IMR-90 (cell line): ENCODE results near the gene CUX1. TPM values are rescaled to one million over a fixed set of nuclear protein-coding genes. Genes with fewer than 3 reads are reported as not detected.

Experiments
- ATAC-seq: fragments of 200-7000 bp; cut with Tn5 transposase; 2 replicates; pipeline ENCODE4 v1.9.1; 2020; ENCODE audit warnings: low read depth, mild to moderate bottlenecking, moderate library complexity
- BruUV-seq: library from RNA; stranded (reverse); fragments of 400-500 nt; replicated peaks from 2 replicates; lab custom pipeline; 2021; lab: Mats Ljungman, UMichigan
- CTCF ChIA-PET: fragments of 300-600 bp; formaldehyde crosslinking; extraction: SDS; loops from one replicate; lab custom pipeline; 2021; ENCODE audit warnings: antibody characterized with exemption; lab: Yijun Ruan, JAX
- POLR2A ChIA-PET: fragments of 300-600 bp; sonication (Branson Sonifier 250); formaldehyde crosslinking; loops from one replicate; lab custom pipeline; 2022; ENCODE audit warnings: antibody characterized with exemption; ENCODE audit not compliant: unreplicated experiment; lab: Charles Lee
- DNase-seq: peaks from one replicate; pipeline ENCODE4 v3.0.0; 2013
- H2AFZ ChIP-seq: replicated peaks from 2 replicates; pipeline ENCODE3; 2013; ENCODE audit warnings: low read length, mild to moderate bottlenecking; ENCODE audit not compliant: poor library complexity
- H2AK5ac ChIP-seq: 2 replicates; pipeline ENCODE4 v1.6.1; 2013; ENCODE audit warnings: low read depth, low read length, inconsistent platforms
- H2AK9ac ChIP-seq: replicated peaks from 2 replicates; pipeline ENCODE3; 2013; ENCODE audit warnings: mild to moderate bottlenecking, low read depth, low read length, moderate library complexity; ENCODE audit not compliant: poor library complexity
- H2BK120ac ChIP-seq: 2 replicates; pipeline ENCODE4 v1.6.1; 2013; ENCODE audit warnings: low read depth, low read length, inconsistent platforms
- H2BK15ac ChIP-seq: 3 replicates; pipeline ENCODE4 v1.6.1; 2013; ENCODE audit warnings: low read depth, low read length, inconsistent platforms
- H2BK20ac ChIP-seq: 2 replicates; pipeline ENCODE4 v1.6.1; 2013; ENCODE audit warnings: low read depth, mild to moderate bottlenecking, inconsistent platforms, low read length, moderate library complexity
- H2BK5ac ChIP-seq: 2 replicates; pipeline ENCODE4 v1.6.1; 2013; ENCODE audit warnings: mild to moderate bottlenecking, low read depth, low read length, inconsistent platforms; ENCODE audit not compliant: poor library complexity, severe bottlenecking
- H3K14ac ChIP-seq: replicated peaks from 2 replicates; pipeline ENCODE4 v1.6.1; 2013; ENCODE audit warnings: low read depth, low read length, inconsistent platforms
- H3K18ac ChIP-seq: 2 replicates; pipeline ENCODE4 v1.6.1; 2013; ENCODE audit warnings: low read depth, low read length, control low read depth
- H3K23ac ChIP-seq: 2 replicates; pipeline ENCODE4 v1.6.1; 2013; ENCODE audit warnings: low read depth, low read length, inconsistent platforms
- H3K27ac ChIP-seq: 2 replicates; pipeline ENCODE4 v1.5.1; 2013; ENCODE audit warnings: mild to moderate bottlenecking, control low read depth, low read length; ENCODE audit not compliant: insufficient read depth
- H3K27me3 ChIP-seq: 2 replicates; pipeline ENCODE4 v1.6.1; 2013; ENCODE audit warnings: low read length; ENCODE audit not compliant: control insufficient read depth, insufficient read depth
- H3K36me3 ChIP-seq: 2 replicates; pipeline ENCODE4 v1.6.1; 2013; ENCODE audit warnings: low read length, mixed read lengths; ENCODE audit not compliant: control insufficient read depth, insufficient read depth
- H3K4ac ChIP-seq: 2 replicates; pipeline ENCODE4 v1.6.1; 2013; ENCODE audit warnings: low read depth, low read length, inconsistent platforms
- H3K4me1 ChIP-seq: 2 replicates; pipeline ENCODE4 v1.6.1; 2013; ENCODE audit warnings: low read length, mixed read lengths; ENCODE audit not compliant: control insufficient read depth, insufficient read depth
- H3K4me2 ChIP-seq: 2 replicates; pipeline ENCODE4 v1.6.1; 2013; ENCODE audit warnings: low read depth, mild to moderate bottlenecking, control low read depth, low read length, moderate library complexity
- H3K4me3 ChIP-seq: 2 replicates; pipeline ENCODE4 v1.5.1; 2013; ENCODE audit warnings: low read depth, mild to moderate bottlenecking, control low read depth, low read length, moderate library complexity; ENCODE audit not compliant: insufficient read depth
- H3K56ac ChIP-seq: 2 replicates; pipeline ENCODE4 v1.6.1; 2013; ENCODE audit warnings: low read length, inconsistent platforms; ENCODE audit not compliant: insufficient read depth; ENCODE audit errors: extremely low read depth
- H3K79me1 ChIP-seq, 2 experiments: 2 replicates each; pipeline ENCODE4 v1.6.1; 2013; ENCODE audit warnings: low read length in 2 of 2, inconsistent platforms in 1 of 2, low read depth in 1 of 2
- H3K9ac ChIP-seq: 2 replicates; pipeline ENCODE4 v1.6.1; 2013; ENCODE audit warnings: low read depth, low read length, control low read depth
- H3K9me1 ChIP-seq: 2 replicates; pipeline ENCODE4 v1.6.1; 2013; ENCODE audit warnings: low read length, inconsistent platforms; ENCODE audit not compliant: insufficient read depth
- H3K9me3 ChIP-seq: 2 replicates; pipeline ENCODE4 v1.6.1; 2013; ENCODE audit warnings: low read length; ENCODE audit not compliant: control insufficient read depth, insufficient read depth
- H4K20me1 ChIP-seq: 2 replicates; pipeline ENCODE4 v1.6.1; 2013; ENCODE audit warnings: low read length, inconsistent platforms; ENCODE audit not compliant: insufficient read depth
- H4K5ac ChIP-seq: 2 replicates; pipeline ENCODE4 v1.6.1; 2013; ENCODE audit warnings: mild to moderate bottlenecking, low read depth, low read length, control low read depth
- H4K8ac ChIP-seq, 2 experiments: 2 replicates each; pipeline ENCODE4 v1.6.1; 2013; ENCODE audit warnings: low read depth in 2 of 2, low read length in 2 of 2, control low read depth in 1 of 2, inconsistent platforms in 1 of 2
- H4K91ac ChIP-seq: 2 replicates; pipeline ENCODE4 v1.6.1; 2013; ENCODE audit warnings: low read depth, low read length, inconsistent platforms; ENCODE audit not compliant: insufficient read depth
- CEBPB ChIP-seq: IDR thresholded peaks from 2 replicates; pipeline ENCODE4 v1.6.1; 2012; ENCODE audit warnings: low read depth, low read length, improper control_type of control experiment
- CHD1 ChIP-seq: IDR thresholded peaks from 2 replicates; pipeline ENCODE4 v1.6.1; 2012; ENCODE audit warnings: low read depth, low read length, improper control_type of control experiment
- CTCF ChIP-seq: conservative IDR thresholded peaks from 2 replicates; pipeline ENCODE4 v1.5.1; 2012; ENCODE audit warnings: mild to moderate bottlenecking, low read depth, low read length, improper control_type of control experiment
- ELK1 ChIP-seq: fragments of 150-350 bp; IDR thresholded peaks from 2 replicates; pipeline ENCODE4 v1.6.1; 2016; ENCODE audit warnings: low read depth, mild to moderate bottlenecking, low read length, moderate library complexity, borderline replicate concordance
- FOS ChIP-seq: fragments of 150-350 bp; IDR thresholded peaks from 2 replicates; pipeline ENCODE4 v1.6.1; 2016; ENCODE audit warnings: low read depth, low read length
- MAFK ChIP-seq: IDR thresholded peaks from 2 replicates; pipeline ENCODE4 v1.6.1; 2012; ENCODE audit warnings: low read depth, low read length, improper control_type of control experiment
- MAZ ChIP-seq: IDR thresholded peaks from 2 replicates; pipeline ENCODE4 v1.6.1; 2012; ENCODE audit warnings: low read depth, mild to moderate bottlenecking, low read length, improper control_type of control experiment, moderate library complexity, borderline replicate concordance
- MXI1 ChIP-seq: IDR thresholded peaks from 2 replicates; pipeline ENCODE4 v1.6.1; 2012; ENCODE audit warnings: low read depth, mild to moderate bottlenecking, low read length, moderate library complexity, borderline replicate concordance
- NFE2L2 ChIP-seq: fragments of 150-350 bp; IDR thresholded peaks from 2 replicates; pipeline ENCODE4 v1.6.1; 2016; ENCODE audit warnings: low read depth, mild to moderate bottlenecking, low read length
- POLR2A ChIP-seq: IDR thresholded peaks from 2 replicates; pipeline ENCODE4 v1.6.1; 2012; ENCODE audit warnings: mild to moderate bottlenecking, low read depth, low read length
- RAD21 ChIP-seq: IDR thresholded peaks from 2 replicates; pipeline ENCODE4 v1.6.1; 2012; ENCODE audit warnings: low read length, improper control_type of control experiment
- RCOR1 ChIP-seq: IDR thresholded peaks from 2 replicates; pipeline ENCODE4 v1.6.1; 2012; ENCODE audit warnings: mild to moderate bottlenecking, low read length, improper control_type of control experiment; ENCODE audit not compliant: insufficient replicate concordance
- RFX5 ChIP-seq: IDR thresholded peaks from 2 replicates; pipeline ENCODE4 v1.8.0; 2012; ENCODE audit warnings: low read depth, mild to moderate bottlenecking, low read length, moderate library complexity
- SMC3 ChIP-seq: fragments of 150-350 bp; IDR thresholded peaks from 2 replicates; pipeline ENCODE4 v1.6.1; 2016; ENCODE audit warnings: low read depth, mild to moderate bottlenecking, antibody characterized with exemption, low read length, moderate library complexity
- USF2 ChIP-seq: fragments of 150-350 bp; IDR thresholded peaks from 2 replicates; pipeline ENCODE4 v1.6.1; 2017; ENCODE audit warnings: mild to moderate bottlenecking, antibody characterized with exemption, low read length, low read depth
- WGBS, 2 experiments: methylation state at CpG; one replicate each; pipeline versions ENCODE4 v1.1.5 to v1.1.7; 2013; ENCODE audit warnings: missing lambda C conversion rate in 2 of 2; ENCODE audit not compliant: insufficient read length in 1 of 2; ENCODE audit errors: extremely low coverage in 2 of 2; 5-methylcytosine and 5-hydroxymethylcytosine counted together
- dilution Hi-C: fragments of 300-500 bp; cut with HindIII; formaldehyde crosslinking; loops from one replicate; pipeline ENCODE4 v1.14.3; 2018; ENCODE audit warnings: low sequenced_read_pairs; ENCODE audit not compliant: unreplicated experiment
- in situ Hi-C: fragments of 300-500 bp; cut with MboI; formaldehyde crosslinking; loops from 3 replicates; pipeline ENCODE4 v1.14.3; 2019; ENCODE audit warnings: low sequenced_read_pairs, inconsistent platforms, mixed read lengths
- intact Hi-C: fragments of 100-400 bp; cut with micrococcal nuclease; formaldehyde crosslinking; loops from 2 replicates; pipeline ENCODE4 v1.10.0; 2022
- polyA plus RNA-seq, 3 experiments: library from polyadenylated mRNA; depleted of rRNA; stranded (reverse); fragments of >200 nt; gene quantifications; 2 replicates each; pipeline ENCODE4 v1.2.3, GENCODE V29; 2012; ENCODE audit warnings: low replicate concordance in 1 of 3
- total RNA-seq: library from RNA; depleted of rRNA; stranded (reverse); fragments of >200 nt; gene quantifications from 2 replicates; pipeline ENCODE4 v1.2.3, GENCODE V29; 2012

Gene CUX1
- total and polyA plus RNA-seq, 2 of the 4 experiments (the other 2 are of a cell fraction): 19.7 to 46.4 TPM

- Histone ChIP-seq H4K5ac (no peak overlapping the region), H3K27me3 (no peaks in the 10 kb centered on the region), H3K56ac (no peak overlapping the region), H3K4ac (no peak overlapping the region), H2AK9ac (no peak overlapping the region), H3K4me3 (no peak overlapping the region), H2BK20ac (no peak overlapping the region), H4K8ac (no peak overlapping the region), H2BK120ac (no peak overlapping the region), H3K23ac (no peak overlapping the region), H3K9me1 (peaks cover 14% of the 10 kb centered on the region; the same call in 1 of the 2 replicates), H3K4me2 (no peak overlapping the region), H3K18ac (no peak overlapping the region), H3K27ac (no peak overlapping the region), H4K91ac (no peak overlapping the region), H2AFZ (no peak overlapping the region), H3K79me1 (peaks cover 29 to 79% of the 10 kb centered on the region in 2 experiments), H2BK5ac (no peak overlapping the region), H2AK5ac (no peak overlapping the region), H3K14ac (no peak overlapping the region), H3K9ac (no peak overlapping the region), H3K36me3 (no peaks in the 10 kb centered on the region), H2BK15ac (no peak overlapping the region), H4K20me1 (peaks cover 19% of the 10 kb centered on the region), H3K9me3 (no peaks in the 10 kb centered on the region), H3K4me1 (peaks cover 10% of the 10 kb centered on the region)
- WGBS, 2 experiments: 100% methylated on average over 2 of the region's 18 CpGs; no CpG with 5 or more reads in 1 of the 2 experiments
- BruUV-seq: no TSS peak
- DNase-seq (no peak), ATAC-seq (no peak)
- ChIA-PET POLR2A (no interaction called here), CTCF (interaction anchor here (0.6 kb wide), 1 partner anchor 144 kb away, joined by 3 read pairs; no protein-coding TSS in a partner anchor)
- in situ Hi-C loops (no loop called here), intact Hi-C loops (no loop called here), dilution Hi-C loops (no loop called here)
- no peak for TF ChIP-seq RCOR1
- no peak for TF ChIP-seq MAZ
- no peak for TF ChIP-seq FOS
- TF ChIP-seq NFE2L2: no peak
- TF ChIP-seq POLR2A: no peak
- no peak for TF ChIP-seq CTCF
- TF ChIP-seq CEBPB: no peak
- TF ChIP-seq RAD21: no peak
- TF ChIP-seq MXI1: no peak
- TF ChIP-seq SMC3: no peak
- TF ChIP-seq USF2: no peak
- TF ChIP-seq MAFK: no peak
- TF ChIP-seq ELK1: no peak
- no peak for TF ChIP-seq CHD1
- no peak for TF ChIP-seq RFX5
Observed at GRCh38 chr7:101964680-101965452, 147.4 kb downstream of the CUX1 start.
